Thyroid gland (tissue), 4 donors: ENCODE data around the gene EIF3CL.
"Not testable (repeated sequence)": the region's sequence is repeated elsewhere in the genome, so short reads cannot be mapped to it uniquely, and the experiment has no call there.

Source experiments
- POLR2A ChIP-seq, 2 donors: fragments of 450-650 bp; IDR thresholded peaks; one replicate each; pipeline ENCODE4 v1.6.1; 2017; ENCODE audit warnings: antibody characterized with exemption in 2 of 2, mild to moderate bottlenecking in 2 of 2, moderate library complexity in 1 of 2
- TF ChIP-seq, protein P1 (sequence below), 6 experiments: fragments of 200-600 bp in 3 of 6; fragments of 450-650 bp in 3 of 6; sonication (generic) in 3 of 6; IDR thresholded peaks; one replicate each; pipeline ENCODE4 v1.5.1; 2016 to 2019; ENCODE audit warnings: antibody characterized with exemption in 6 of 6, mild to moderate bottlenecking in 2 of 6, inconsistent platforms in 1 of 6, moderate library complexity in 1 of 6

DNA sequence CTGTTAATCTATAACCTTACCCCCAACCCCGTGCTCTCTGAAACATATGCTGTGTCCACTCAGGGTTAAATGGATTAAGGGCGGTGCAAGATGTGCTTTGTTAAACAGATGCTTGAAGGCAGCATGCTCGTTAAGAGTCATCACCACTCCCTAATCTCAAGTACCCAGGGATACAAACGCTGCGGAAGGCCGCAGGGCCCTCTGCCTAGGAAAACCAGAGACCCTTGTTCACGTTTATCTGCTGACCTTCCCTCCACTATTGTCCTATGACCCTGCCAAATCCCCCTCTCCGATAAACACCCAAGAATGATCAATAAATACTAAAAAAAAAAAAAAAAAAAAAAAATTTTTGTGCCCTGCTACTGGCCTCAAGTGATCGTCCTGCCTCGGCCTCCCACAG, 25.8 kb downstream of the EIF3CL start:
- TF ChIP-seq, protein P1, sequence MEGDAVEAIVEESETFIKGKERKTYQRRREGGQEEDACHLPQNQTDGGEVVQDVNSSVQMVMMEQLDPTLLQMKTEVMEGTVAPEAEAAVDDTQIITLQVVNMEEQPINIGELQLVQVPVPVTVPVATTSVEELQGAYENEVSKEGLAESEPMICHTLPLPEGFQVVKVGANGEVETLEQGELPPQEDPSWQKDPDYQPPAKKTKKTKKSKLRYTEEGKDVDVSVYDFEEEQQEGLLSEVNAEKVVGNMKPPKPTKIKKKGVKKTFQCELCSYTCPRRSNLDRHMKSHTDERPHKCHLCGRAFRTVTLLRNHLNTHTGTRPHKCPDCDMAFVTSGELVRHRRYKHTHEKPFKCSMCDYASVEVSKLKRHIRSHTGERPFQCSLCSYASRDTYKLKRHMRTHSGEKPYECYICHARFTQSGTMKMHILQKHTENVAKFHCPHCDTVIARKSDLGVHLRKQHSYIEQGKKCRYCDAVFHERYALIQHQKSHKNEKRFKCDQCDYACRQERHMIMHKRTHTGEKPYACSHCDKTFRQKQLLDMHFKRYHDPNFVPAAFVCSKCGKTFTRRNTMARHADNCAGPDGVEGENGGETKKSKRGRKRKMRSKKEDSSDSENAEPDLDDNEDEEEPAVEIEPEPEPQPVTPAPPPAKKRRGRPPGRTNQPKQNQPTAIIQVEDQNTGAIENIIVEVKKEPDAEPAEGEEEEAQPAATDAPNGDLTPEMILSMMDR (IDR thresholded peaks at IDR 0.05): not testable (repeated sequence)
- TF ChIP-seq POLR2A (IDR thresholded peaks at IDR 0.05): not testable (repeated sequence)
